Uterus (tissue), 4 donors: ENCODE data around the gene RSBN1L. TPM values are rescaled to one million over a fixed set of nuclear protein-coding genes. Genes with fewer than 3 reads are reported as not detected.

Experiments
- DNase-seq, 2 donors: peaks; one replicate each; pipeline ENCODE4 v3.0.0-alpha.2; 2019 to 2020
- H3K27ac ChIP-seq, 2 donors: fragments of 200-600 bp; sonication (generic); 1 replicate in 1 of 2; 2 replicates in 1 of 2; pipeline ENCODE4 v1.5.1; 2016 to 2018
- H3K27me3 ChIP-seq, 2 donors: fragments of 200-600 bp; sonication (generic); one replicate each; pipeline ENCODE4 v1.5.1; 2018 to 2019; ENCODE audit warnings: control low read depth in 1 of 2
- H3K36me3 ChIP-seq, 2 donors: fragments of 200-600 bp; sonication (generic); one replicate each; pipeline ENCODE4 v1.5.1; 2019; ENCODE audit warnings: control low read depth in 1 of 2
- H3K4me1 ChIP-seq, 2 donors: fragments of 200-600 bp; sonication (generic); one replicate each; pipeline ENCODE4 v1.5.1; 2018 to 2019; ENCODE audit warnings: control low read depth in 1 of 2
- H3K4me3 ChIP-seq, 2 donors: fragments of 200-600 bp; sonication (generic); 1 replicate in 1 of 2; 2 replicates in 1 of 2; pipeline ENCODE4 v1.5.1; 2018 to 2019; ENCODE audit warnings: mild to moderate bottlenecking in 1 of 2
- H3K9me3 ChIP-seq, 2 donors: fragments of 200-600 bp; sonication (generic); one replicate each; pipeline ENCODE4 v1.5.1; 2019; ENCODE audit warnings: control low read depth in 1 of 2
- POLR2A ChIP-seq, 2 donors: fragments of 450-650 bp; IDR thresholded peaks; one replicate each; pipeline ENCODE4 v1.6.1; 2016; ENCODE audit warnings: antibody characterized with exemption in 2 of 2, mild to moderate bottlenecking in 1 of 2, moderate library complexity in 1 of 2
- intact Hi-C: fragments of 100-400 bp; cut with DNase I; formaldehyde crosslinking; loops from one replicate; pipeline ENCODE4 v1.15.1; 2023; ENCODE audit warnings: low total_unique reads
- total RNA-seq, 4 donors: library from RNA; depleted of rRNA in 3 of 4; stranded (reverse); fragments of >200 nt in 3 of 4; gene quantifications; one replicate each; pipeline versions ENCODE4 v1.1.0 to v1.2.4, GENCODE V29; 2014 to 2023
- TF ChIP-seq, protein P1 (sequence below), 4 experiments: fragments of 200-600 bp in 2 of 4; fragments of 450-650 bp in 2 of 4; sonication (generic) in 2 of 4; IDR thresholded peaks; one replicate each; pipeline ENCODE4 v1.5.1; 2016 to 2019; ENCODE audit warnings: antibody characterized with exemption in 4 of 4, mild to moderate bottlenecking in 2 of 4, moderate library complexity in 1 of 4
- donor health status: DM: yes; HTN: yes; CAD: no.

The RSBN1L gene
- total RNA-seq, 4 donors from 2014 or later, result 25.1 to 55.7 (median 42.5) TPM

DNA sequence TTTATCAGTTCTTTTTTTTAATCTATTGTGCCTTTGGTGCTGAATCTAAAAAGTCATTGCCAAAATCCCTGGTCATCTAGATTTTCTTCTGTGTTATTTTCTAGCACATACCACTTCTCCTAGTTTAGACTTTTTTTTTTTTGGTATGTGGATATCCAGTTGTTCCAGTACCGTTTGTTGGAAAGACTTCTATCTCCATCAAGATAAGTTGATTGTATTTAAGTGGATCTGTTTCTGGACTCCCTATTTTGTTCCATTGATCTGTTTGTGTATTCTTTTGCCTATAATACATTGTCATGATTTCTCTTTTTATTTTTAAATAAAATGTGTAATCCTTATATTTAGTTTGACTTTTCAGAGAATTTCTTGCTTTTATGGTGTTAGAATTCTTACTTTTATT is 35.5 kb downstream of the RSBN1L start:
- Histone ChIP-seq H3K36me3 (no peaks in the 10 kb centered on the region), H3K4me3 (no peak overlapping the region), H3K9me3 (no peaks in the 10 kb centered on the region), H3K27me3 (no peaks in the 10 kb centered on the region), H3K4me1 (no peaks in the 10 kb centered on the region), H3K27ac (no peak overlapping the region)
- intact Hi-C loops, result no loop called here
- no peak for TF ChIP-seq POLR2A (IDR thresholded peaks at IDR 0.05)
- TF ChIP-seq, protein P1, sequence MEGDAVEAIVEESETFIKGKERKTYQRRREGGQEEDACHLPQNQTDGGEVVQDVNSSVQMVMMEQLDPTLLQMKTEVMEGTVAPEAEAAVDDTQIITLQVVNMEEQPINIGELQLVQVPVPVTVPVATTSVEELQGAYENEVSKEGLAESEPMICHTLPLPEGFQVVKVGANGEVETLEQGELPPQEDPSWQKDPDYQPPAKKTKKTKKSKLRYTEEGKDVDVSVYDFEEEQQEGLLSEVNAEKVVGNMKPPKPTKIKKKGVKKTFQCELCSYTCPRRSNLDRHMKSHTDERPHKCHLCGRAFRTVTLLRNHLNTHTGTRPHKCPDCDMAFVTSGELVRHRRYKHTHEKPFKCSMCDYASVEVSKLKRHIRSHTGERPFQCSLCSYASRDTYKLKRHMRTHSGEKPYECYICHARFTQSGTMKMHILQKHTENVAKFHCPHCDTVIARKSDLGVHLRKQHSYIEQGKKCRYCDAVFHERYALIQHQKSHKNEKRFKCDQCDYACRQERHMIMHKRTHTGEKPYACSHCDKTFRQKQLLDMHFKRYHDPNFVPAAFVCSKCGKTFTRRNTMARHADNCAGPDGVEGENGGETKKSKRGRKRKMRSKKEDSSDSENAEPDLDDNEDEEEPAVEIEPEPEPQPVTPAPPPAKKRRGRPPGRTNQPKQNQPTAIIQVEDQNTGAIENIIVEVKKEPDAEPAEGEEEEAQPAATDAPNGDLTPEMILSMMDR (IDR thresholded peaks at IDR 0.05), result no peak
- no peak for DNase-seq

DNA sequence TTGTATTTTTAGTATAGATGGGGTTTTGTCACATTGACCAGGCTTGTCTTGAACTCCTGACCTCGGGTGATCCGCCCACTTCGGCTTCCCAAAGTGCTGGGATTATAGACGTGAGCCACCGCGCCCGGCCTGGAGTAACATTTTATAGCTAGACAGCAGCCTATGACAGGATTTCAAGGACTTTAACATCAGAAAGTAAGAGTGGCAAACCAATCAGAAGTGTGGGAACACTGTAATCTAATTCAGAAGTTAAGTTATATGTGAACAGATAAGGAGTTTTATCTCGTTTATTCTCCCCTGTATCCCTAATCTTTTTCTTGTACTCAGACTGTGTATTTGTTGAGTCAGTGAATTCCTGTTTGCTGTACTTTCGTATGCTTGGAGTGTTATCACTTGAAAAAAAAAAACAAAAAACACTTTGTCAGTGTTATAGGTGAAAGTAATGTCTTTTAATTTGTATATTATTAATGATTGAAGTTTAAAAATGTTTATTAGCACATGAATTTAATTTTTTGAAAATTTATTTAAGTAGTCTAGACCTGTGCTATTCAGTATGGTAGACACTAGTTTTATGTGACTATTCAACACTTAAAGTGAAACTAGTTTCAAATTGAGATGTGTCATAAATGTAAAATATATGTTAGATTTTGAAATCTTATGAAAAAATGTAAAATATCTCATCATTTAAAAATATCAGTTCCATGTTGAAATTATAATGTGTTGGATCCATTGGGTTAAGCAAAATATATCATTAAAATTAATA is 38.6 kb downstream of the RSBN1L start:
- Histone ChIP-seq H3K27ac (no peak overlapping the region), H3K4me3 (no peak overlapping the region), H3K9me3 (no peaks in the 10 kb centered on the region), H3K36me3 (no peaks in the 10 kb centered on the region), H3K27me3 (no peaks in the 10 kb centered on the region), H3K4me1 (no peaks in the 10 kb centered on the region)
- TF ChIP-seq, protein P1 (IDR thresholded peaks at IDR 0.05), result no peak
- no peak for TF ChIP-seq POLR2A (IDR thresholded peaks at IDR 0.05)
- intact Hi-C loops, result no loop called here
- DNase-seq, result no peak

DNA sequence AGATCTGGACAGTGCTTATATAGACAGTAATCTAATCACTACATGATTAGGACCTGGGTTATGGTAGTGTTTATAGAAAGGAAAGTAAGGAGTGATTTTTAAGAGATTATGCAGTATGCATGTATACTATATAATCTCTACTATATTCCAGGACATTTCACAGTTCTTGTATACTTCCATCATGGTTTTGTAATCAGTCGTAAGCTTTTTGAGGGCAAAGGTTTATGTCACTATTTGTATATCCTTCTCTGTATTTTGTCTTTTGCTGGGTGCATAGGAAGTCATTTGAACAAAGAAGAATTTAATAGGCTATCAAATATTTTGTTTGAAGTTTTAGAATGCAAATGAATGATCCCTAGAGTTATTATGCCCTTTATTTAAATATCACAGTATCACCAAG is 39.2 kb downstream of the RSBN1L start:
- TF ChIP-seq, protein P1 (IDR thresholded peaks at IDR 0.05), result no peak
- TF ChIP-seq POLR2A (IDR thresholded peaks at IDR 0.05), result no peak
- H3K27me3 ChIP-seq, result no peaks in the 10 kb centered on the region
- H3K27ac ChIP-seq, result no peak overlapping the region
- H3K9me3 ChIP-seq, result no peaks in the 10 kb centered on the region
- no peak for DNase-seq
- no peaks in the 10 kb centered on the region for H3K36me3 ChIP-seq
- no peak overlapping the region for H3K4me3 ChIP-seq
- no peaks in the 10 kb centered on the region for H3K4me1 ChIP-seq
- intact Hi-C loops, result no loop called here

DNA sequence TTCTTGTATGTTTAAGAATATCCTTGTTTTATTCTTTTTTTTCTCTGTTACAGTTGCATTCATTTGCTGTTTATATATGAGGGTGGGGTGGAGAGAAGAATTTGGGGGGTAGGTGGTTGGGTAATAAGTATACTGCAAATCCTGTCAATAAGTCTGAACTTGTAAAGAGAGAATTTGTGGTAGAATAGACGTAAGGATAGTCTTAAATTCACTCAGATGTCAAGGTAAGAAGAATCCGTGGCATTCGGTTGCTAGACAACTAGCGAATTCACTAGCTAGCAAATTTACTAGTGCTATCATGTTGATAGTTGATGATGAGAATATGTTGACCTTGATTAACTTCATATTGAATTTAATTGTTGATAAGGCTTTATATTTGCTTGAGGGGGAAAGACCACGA is 40.7 kb downstream of the RSBN1L start:
- Histone ChIP-seq H3K36me3 (no peaks in the 10 kb centered on the region), H3K9me3 (no peaks in the 10 kb centered on the region), H3K27ac (no peak overlapping the region)

DNA sequence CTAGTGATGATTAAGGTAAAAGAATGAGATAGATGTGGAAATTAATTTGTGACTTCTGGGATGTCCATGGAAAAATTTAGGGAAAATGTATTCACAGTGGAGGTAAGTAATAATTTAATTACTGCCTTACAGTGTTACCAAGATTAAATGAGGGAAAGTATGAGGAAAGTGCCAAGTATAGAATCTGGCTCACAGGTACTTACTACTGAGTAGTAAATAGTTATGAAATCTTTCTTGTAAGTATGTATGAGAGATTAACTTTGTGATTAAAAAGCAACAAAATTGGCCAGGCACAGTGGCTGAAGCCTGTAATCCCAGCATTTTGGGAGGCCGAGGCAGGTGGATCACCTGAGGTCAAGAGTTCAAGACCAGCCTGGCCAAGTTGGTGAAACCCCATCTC is 42.1 kb downstream of the RSBN1L start:
- Histone ChIP-seq H3K27me3 (no peaks in the 10 kb centered on the region), H3K36me3 (no peaks in the 10 kb centered on the region), H3K27ac (no peak overlapping the region), H3K9me3 (no peaks in the 10 kb centered on the region), H3K4me1 (no peaks in the 10 kb centered on the region), H3K4me3 (no peak overlapping the region)
- DNase-seq, result no peak
- intact Hi-C loops, result no loop called here
- no peak for TF ChIP-seq POLR2A (IDR thresholded peaks at IDR 0.05)
- TF ChIP-seq, protein P1 (IDR thresholded peaks at IDR 0.05), result no peak

More for the DNA sequence above, 40.7 kb downstream of the RSBN1L start:
- Histone ChIP-seq H3K4me3 (no peak overlapping the region), H3K4me1 (no peaks in the 10 kb centered on the region), H3K27me3 (no peaks in the 10 kb centered on the region)
- no peak for DNase-seq
- TF ChIP-seq POLR2A (IDR thresholded peaks at IDR 0.05), result no peak
- TF ChIP-seq, protein P1 (IDR thresholded peaks at IDR 0.05), result no peak
- intact Hi-C loops, result no loop called here
